OCI-LY3 (cell line): ENCODE data around the gene ACE.

Experiments
- EZH2phosphoT487 ChIP-seq: fragments of 200-600 bp; shearing (Covaris generic); IDR thresholded peaks from 2 replicates; pipeline ENCODE4 v1.6.1; 2018; ENCODE audit warnings: antibody characterized with exemption, mixed run types, low read depth
- TF ChIP-seq, protein P1 (sequence below): fragments of 200-600, 300-600 bp; sonication (generic); IDR thresholded peaks from 2 replicates; pipeline ENCODE4 v1.5.1; 2014; ENCODE audit warnings: antibody characterized with exemption, low read length, low read depth

DNA sequence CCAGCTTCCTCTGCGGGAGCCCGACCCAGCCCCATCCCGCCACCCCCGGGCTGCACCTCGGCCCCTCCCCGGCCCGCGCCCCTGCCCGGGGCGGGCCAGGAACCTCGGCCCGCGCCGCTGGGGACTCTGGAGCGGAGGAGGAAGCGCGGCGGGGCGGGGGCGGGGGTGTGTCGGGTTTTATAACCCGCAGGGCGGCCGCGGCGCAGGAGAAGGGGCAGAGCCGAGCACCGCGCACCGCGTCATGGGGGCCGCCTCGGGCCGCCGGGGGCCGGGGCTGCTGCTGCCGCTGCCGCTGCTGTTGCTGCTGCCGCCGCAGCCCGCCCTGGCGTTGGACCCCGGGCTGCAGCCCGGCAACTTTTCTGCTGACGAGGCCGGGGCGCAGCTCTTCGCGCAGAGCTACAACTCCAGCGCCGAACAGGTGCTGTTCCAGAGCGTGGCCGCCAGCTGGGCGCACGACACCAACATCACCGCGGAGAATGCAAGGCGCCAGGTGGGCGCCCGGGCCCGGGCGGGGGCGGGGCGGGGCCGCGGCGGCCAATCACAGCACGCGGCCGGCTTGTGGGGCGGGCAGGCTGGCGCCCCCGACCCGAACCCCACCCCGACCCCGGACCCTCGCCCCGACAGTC, at the start of gene ACE:
- TF ChIP-seq, protein P1, sequence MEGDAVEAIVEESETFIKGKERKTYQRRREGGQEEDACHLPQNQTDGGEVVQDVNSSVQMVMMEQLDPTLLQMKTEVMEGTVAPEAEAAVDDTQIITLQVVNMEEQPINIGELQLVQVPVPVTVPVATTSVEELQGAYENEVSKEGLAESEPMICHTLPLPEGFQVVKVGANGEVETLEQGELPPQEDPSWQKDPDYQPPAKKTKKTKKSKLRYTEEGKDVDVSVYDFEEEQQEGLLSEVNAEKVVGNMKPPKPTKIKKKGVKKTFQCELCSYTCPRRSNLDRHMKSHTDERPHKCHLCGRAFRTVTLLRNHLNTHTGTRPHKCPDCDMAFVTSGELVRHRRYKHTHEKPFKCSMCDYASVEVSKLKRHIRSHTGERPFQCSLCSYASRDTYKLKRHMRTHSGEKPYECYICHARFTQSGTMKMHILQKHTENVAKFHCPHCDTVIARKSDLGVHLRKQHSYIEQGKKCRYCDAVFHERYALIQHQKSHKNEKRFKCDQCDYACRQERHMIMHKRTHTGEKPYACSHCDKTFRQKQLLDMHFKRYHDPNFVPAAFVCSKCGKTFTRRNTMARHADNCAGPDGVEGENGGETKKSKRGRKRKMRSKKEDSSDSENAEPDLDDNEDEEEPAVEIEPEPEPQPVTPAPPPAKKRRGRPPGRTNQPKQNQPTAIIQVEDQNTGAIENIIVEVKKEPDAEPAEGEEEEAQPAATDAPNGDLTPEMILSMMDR, result no peak
- no peak for TF ChIP-seq EZH2phosphoT487
